GM10266 (cell line): ENCODE measurements around the gene RFC5.
"Not testable (repeated sequence)": the region's sequence is repeated elsewhere in the genome, so short reads cannot be mapped to it uniquely, and the experiment has no call there.

Experiments used
- DNase-seq: peaks from one replicate; pipeline ENCODE4 v3.0.0; 2012; ENCODE audit errors: extremely low spot score
- TF ChIP-seq, protein P1 (sequence below): IDR thresholded peaks from 2 replicates; pipeline ENCODE4 v1.5.1; 2012; ENCODE audit warnings: mild to moderate bottlenecking, low read depth; ENCODE audit not compliant: control insufficient read depth, insufficient read depth; ENCODE audit errors: missing control alignments

RFC5 gene

GRCh38 chr12:117994551-117995438 is 21.7 kb upstream of the RFC5 start:
- TF ChIP-seq, protein P1, sequence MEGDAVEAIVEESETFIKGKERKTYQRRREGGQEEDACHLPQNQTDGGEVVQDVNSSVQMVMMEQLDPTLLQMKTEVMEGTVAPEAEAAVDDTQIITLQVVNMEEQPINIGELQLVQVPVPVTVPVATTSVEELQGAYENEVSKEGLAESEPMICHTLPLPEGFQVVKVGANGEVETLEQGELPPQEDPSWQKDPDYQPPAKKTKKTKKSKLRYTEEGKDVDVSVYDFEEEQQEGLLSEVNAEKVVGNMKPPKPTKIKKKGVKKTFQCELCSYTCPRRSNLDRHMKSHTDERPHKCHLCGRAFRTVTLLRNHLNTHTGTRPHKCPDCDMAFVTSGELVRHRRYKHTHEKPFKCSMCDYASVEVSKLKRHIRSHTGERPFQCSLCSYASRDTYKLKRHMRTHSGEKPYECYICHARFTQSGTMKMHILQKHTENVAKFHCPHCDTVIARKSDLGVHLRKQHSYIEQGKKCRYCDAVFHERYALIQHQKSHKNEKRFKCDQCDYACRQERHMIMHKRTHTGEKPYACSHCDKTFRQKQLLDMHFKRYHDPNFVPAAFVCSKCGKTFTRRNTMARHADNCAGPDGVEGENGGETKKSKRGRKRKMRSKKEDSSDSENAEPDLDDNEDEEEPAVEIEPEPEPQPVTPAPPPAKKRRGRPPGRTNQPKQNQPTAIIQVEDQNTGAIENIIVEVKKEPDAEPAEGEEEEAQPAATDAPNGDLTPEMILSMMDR = no peak
- no peak for DNase-seq

GRCh38 chr12:117998719-117999118 is 17.8 kb upstream of the RFC5 start:
- TF ChIP-seq, protein P1 = no peak
- DNase-seq = no peak

DNA sequence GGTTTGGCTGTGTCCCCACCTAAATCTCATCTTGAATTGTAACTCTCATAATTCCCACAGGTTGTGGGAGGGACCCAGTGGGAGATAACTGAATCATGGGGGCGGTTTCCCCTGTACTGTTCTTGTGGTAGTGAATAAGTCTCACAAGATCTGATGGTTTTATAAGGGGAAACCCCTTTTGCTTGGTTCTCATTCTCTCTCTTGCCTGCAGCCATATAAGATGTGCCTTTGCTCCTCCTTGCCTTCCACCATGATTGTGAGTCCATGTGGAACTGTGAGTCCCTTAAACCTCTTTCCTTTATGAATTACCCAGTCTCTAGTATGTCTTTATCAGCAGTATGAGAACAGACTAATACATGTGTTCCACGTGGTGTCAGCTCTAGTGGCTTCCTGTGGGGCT is 16.7 kb upstream of the RFC5 start:
- DNase-seq = not testable (repeated sequence)

DNA sequence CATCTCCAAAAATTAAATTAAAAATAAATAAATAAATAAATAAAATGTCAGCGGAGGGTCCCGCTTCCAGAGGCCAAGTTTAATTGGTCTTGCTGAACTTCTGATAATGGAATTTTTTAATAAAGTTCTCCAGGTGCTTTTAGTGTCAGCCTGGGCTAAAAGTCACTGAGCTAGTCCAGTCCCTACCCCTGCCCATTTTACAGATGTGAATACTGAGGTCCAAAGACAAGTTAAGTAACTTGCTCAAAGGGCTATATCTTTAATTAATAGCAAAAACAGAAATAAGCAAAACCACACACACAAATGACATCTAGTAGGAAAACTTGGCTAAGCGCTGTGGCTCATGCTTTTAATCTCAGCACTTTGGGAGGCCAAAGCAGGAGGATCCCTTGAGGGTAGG is 5.6 kb upstream of the RFC5 start:
- TF ChIP-seq, protein P1 = no peak
- DNase-seq = no peak

- DNase-seq = no peak
- TF ChIP-seq, protein P1 = no peak
Measured at GRCh38 chr12:118011377-118011776, 5.1 kb upstream of the RFC5 start.

GRCh38 chr12:118011961-118012360 is 4.5 kb upstream of the RFC5 start:
- TF ChIP-seq, protein P1 = no peak
- no peak for DNase-seq

DNA sequence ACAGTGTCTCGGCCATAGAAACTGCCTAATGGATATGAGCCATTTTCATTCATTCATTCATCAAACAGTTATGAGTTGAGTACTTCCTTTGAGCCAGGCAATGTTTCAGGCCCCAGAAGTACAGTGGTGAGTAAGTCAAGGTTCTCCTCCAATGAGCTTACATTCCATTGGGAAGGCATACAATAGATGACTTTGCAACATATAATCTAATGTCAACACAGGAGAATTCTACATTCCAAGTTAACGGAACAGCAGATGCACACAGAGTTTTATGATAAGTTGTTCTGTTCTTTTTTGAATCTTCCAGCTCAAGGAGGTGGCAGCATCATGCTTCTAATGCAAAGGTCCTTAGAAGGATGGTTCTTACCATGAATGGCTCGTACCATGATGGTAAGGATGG is 3.2 kb upstream of the RFC5 start:
- TF ChIP-seq, protein P1 = no peak
- no peak for DNase-seq
